NCI-H187 (cell line): ENCODE results near the gene AQP5.
A peak's percentile ranks its signal among the peaks of the same experiment; 100 is the strongest.

Experiments used
- DNase-seq, 2 experiments: peaks; one replicate each; lab custom pipeline; 2025; lab: John Stamatoyannopoulos, UW

The AQP5 gene

GRCh38 chr12:49932533-49933130 lies 29.0 kb upstream of the AQP5 start:
- no peak for DNase-seq

GRCh38 chr12:49933796-49934195 lies 27.9 kb upstream of the AQP5 start:
- DNase-seq, result no peak

GRCh38 chr12:49934505-49934904 lies 27.2 kb upstream of the AQP5 start:
- DNase-seq, result no peak

GRCh38 chr12:49936925-49937324 lies 24.7 kb upstream of the AQP5 start:
- no peak for DNase-seq

GRCh38 chr12:49937639-49938300 lies 23.9 kb upstream of the AQP5 start:
- no peak for DNase-seq

GRCh38 chr12:49939307-49939706 lies 22.4 kb upstream of the AQP5 start:
- no peak for DNase-seq

GRCh38 chr12:49939707-49940106 lies 22.0 kb upstream of the AQP5 start:
- no peak for DNase-seq

- no peak for DNase-seq
Observed at GRCh38 chr12:49941556-49942511, 19.8 kb upstream of the AQP5 start.

- DNase-seq, result no peak
Observed at GRCh38 chr12:49942512-49942893, 19.2 kb upstream of the AQP5 start.

- DNase-seq, result no peak
Observed at GRCh38 chr12:49942921-49943624, 18.6 kb upstream of the AQP5 start.

GRCh38 chr12:49943625-49943960 lies 18.1 kb upstream of the AQP5 start:
- no peak for DNase-seq

- DNase-seq, result no peak
Observed at GRCh38 chr12:49944046-49944445, 17.6 kb upstream of the AQP5 start.

- no peak for DNase-seq
Observed at GRCh38 chr12:49944718-49945117, 17.0 kb upstream of the AQP5 start.

GRCh38 chr12:49945394-49946080 lies 16.1 kb upstream of the AQP5 start:
- DNase-seq, result peak; percentile 23 to 35

- no peak for DNase-seq
Observed at GRCh38 chr12:49946086-49946485, 15.6 kb upstream of the AQP5 start.

- DNase-seq, result no peak
Observed at GRCh38 chr12:49946497-49946896, 15.2 kb upstream of the AQP5 start.

GRCh38 chr12:49947593-49948226 lies 14.0 kb upstream of the AQP5 start:
- DNase-seq, result no peak

GRCh38 chr12:49948866-49949845 lies 12.5 kb upstream of the AQP5 start:
- DNase-seq, result no peak

GRCh38 chr12:49949866-49950265 lies 11.8 kb upstream of the AQP5 start:
- no peak for DNase-seq
